ENCODE results near the gene LRRTM4. TPM values are rescaled to one million over a fixed set of nuclear protein-coding genes. Genes with fewer than 3 reads are reported as not detected.

Gene LRRTM4
- total RNA-seq, 4 donors from 2014 or later, result not detected

GRCh38 chr2:77232909-77233425 lies 289.2 kb downstream of the LRRTM4 start:
- Histone ChIP-seq H3K27ac (no peak overlapping the region), H3K9me3 (no peaks in the 10 kb centered on the region), H3K4me3 (no peak overlapping the region), H3K4me1 (no peaks in the 10 kb centered on the region), H3K27me3 (no peaks in the 10 kb centered on the region), H3K36me3 (no peaks in the 10 kb centered on the region)
- no peak for TF ChIP-seq POLR2A (IDR thresholded peaks at IDR 0.05)
- TF ChIP-seq CTCF (IDR thresholded peaks at IDR 0.05), result no peak
- DNase-seq, result no peak

GRCh38 chr2:77228391-77228790 lies 293.8 kb downstream of the LRRTM4 start:
- Histone ChIP-seq H3K27ac (no peak overlapping the region), H3K27me3 (no peaks in the 10 kb centered on the region), H3K4me3 (no peak overlapping the region), H3K36me3 (no peaks in the 10 kb centered on the region), H3K9me3 (no peaks in the 10 kb centered on the region), H3K4me1 (no peaks in the 10 kb centered on the region)
- TF ChIP-seq POLR2A (IDR thresholded peaks at IDR 0.05) (no peak), CTCF (IDR thresholded peaks at IDR 0.05) (no peak)
- DNase-seq, result no peak

- no peak for TF ChIP-seq CTCF (IDR thresholded peaks at IDR 0.05)
- TF ChIP-seq POLR2A (IDR thresholded peaks at IDR 0.05), result no peak
- H3K27ac ChIP-seq, result no peak overlapping the region
- H3K27me3 ChIP-seq, result no peaks in the 10 kb centered on the region
- no peak overlapping the region for H3K4me3 ChIP-seq
- H3K36me3 ChIP-seq, result no peaks in the 10 kb centered on the region
- no peaks in the 10 kb centered on the region for H3K4me1 ChIP-seq
- DNase-seq, result no peak
- H3K9me3 ChIP-seq, result no peaks in the 10 kb centered on the region
These were observed 311.5 kb downstream of the LRRTM4 start for GRCh38 chr2:77210725-77211124.

- no peaks in the 10 kb centered on the region for H3K36me3 ChIP-seq
- H3K4me3 ChIP-seq, result no peak overlapping the region
- H3K27me3 ChIP-seq, result no peaks in the 10 kb centered on the region
- TF ChIP-seq POLR2A (IDR thresholded peaks at IDR 0.05) (no peak), CTCF (IDR thresholded peaks at IDR 0.05) (no peak)
- H3K9me3 ChIP-seq, result no peaks in the 10 kb centered on the region
- H3K4me1 ChIP-seq, result no peaks in the 10 kb centered on the region
- no peak overlapping the region for H3K27ac ChIP-seq
- DNase-seq, result no peak
These were observed 314.8 kb downstream of the LRRTM4 start for GRCh38 chr2:77207331-77207730.

- Histone ChIP-seq H3K36me3 (no peaks in the 10 kb centered on the region), H3K4me1 (no peaks in the 10 kb centered on the region), H3K27me3 (no peaks in the 10 kb centered on the region), H3K4me3 (no peak overlapping the region), H3K9me3 (no peaks in the 10 kb centered on the region), H3K27ac (no peak overlapping the region)
- no peak for TF ChIP-seq POLR2A (IDR thresholded peaks at IDR 0.05)
- no peak for TF ChIP-seq CTCF (IDR thresholded peaks at IDR 0.05)
- DNase-seq, result no peak
These were observed 320.4 kb downstream of the LRRTM4 start for GRCh38 chr2:77201755-77202154.

- Histone ChIP-seq H3K36me3 (no peaks in the 10 kb centered on the region), H3K9me3 (no peaks in the 10 kb centered on the region), H3K27ac (no peak overlapping the region), H3K27me3 (no peaks in the 10 kb centered on the region), H3K4me1 (no peaks in the 10 kb centered on the region), H3K4me3 (no peak overlapping the region)
- no peak for TF ChIP-seq POLR2A (IDR thresholded peaks at IDR 0.05)
- no peak for TF ChIP-seq CTCF (IDR thresholded peaks at IDR 0.05)
- no peak for DNase-seq
These were observed 322.8 kb downstream of the LRRTM4 start for GRCh38 chr2:77199411-77199810.
